ENCODE measurements around the gene DST. TPM values are rescaled to one million over a fixed set of nuclear protein-coding genes. Genes with fewer than 3 reads are reported as not detected.

The DST gene
- total and polyA plus RNA-seq, 2 donors (not counting 1 experiment from before 2014, with no cell fraction given): 1.5 to 1.9 TPM

- Histone ChIP-seq H4K20me1 (ENCODE audit: control insufficient read depth, insufficient read depth, low read length, poor library complexity, severe bottlenecking) (no peaks in the 10 kb centered on the region), H3K36me3 (replicated peaks in 1 of 2; ENCODE audit: control extremely low read depth in 1 of 2, control insufficient read depth in 1 of 2, extremely low read depth in 1 of 2, insufficient read depth in 2 of 2, low read length in 1 of 2) (no peaks in the 10 kb centered on the region), H3K4me3 (ENCODE audit: control extremely low read depth in 1 of 5, extremely low read depth in 1 of 5, insufficient read depth in 1 of 5, low read depth in 2 of 5, low read length in 4 of 5) (no peak overlapping the region), H3K4me1 (ENCODE audit: control insufficient read depth in 2 of 2, insufficient read depth in 2 of 2, low read length in 2 of 2) (no peaks in the 10 kb centered on the region), H3K79me2 (ENCODE audit: control insufficient read depth, insufficient read depth, low read length) (no peaks in the 10 kb centered on the region), H3K9ac (ENCODE audit: low read length) (no peak overlapping the region), H3K27ac (ENCODE audit: low read length in 2 of 2) (no peak overlapping the region), H3K4me2 (replicated peaks; ENCODE audit: low read depth, low read length, poor library complexity, severe bottlenecking) (no peak overlapping the region), H2AFZ (ENCODE audit: insufficient read depth, low read depth, low read length, poor library complexity, severe bottlenecking) (no peak overlapping the region), H3K9me3 (ENCODE audit: control extremely low read depth in 1 of 3, control insufficient read depth in 2 of 3, insufficient read depth in 1 of 3, low read length in 2 of 3) (no peaks in the 10 kb centered on the region), H3K27me3 (replicated peaks in 1 of 4; ENCODE audit: control extremely low read depth in 1 of 4, control insufficient read depth in 3 of 4, insufficient read depth in 4 of 4, low read length in 3 of 4) (no peaks in the 10 kb centered on the region)
- Mint-ChIP-seq H3K27me3 (no peaks in the 10 kb centered on the region), H3K9me3 (ENCODE audit: insufficient read depth) (no peaks in the 10 kb centered on the region), H3K4me3 (no peak overlapping the region), H3K27ac (no peak overlapping the region), H3K4me1 (no peaks in the 10 kb centered on the region)
- TF ChIP-seq EZH2 (IDR thresholded peaks at IDR 0.05; ENCODE audit: borderline replicate concordance, insufficient read depth, low read depth, low read length, poor library complexity, severe bottlenecking) (no peak), CTCF (IDR thresholded peaks at IDR 0.05) (no peak)
- ChIA-PET POLR2A (no interaction called here), CTCF (no interaction called here)
- ATAC-seq (ENCODE audit: low read depth): no peak
- no CpG with 5 or more reads among the region's 2 CpGs for WGBS (ENCODE audit: insufficient coverage)
- intact Hi-C loops (cut with micrococcal nuclease): no loop called here
- DNase-seq: no peak
Measured at GRCh38 chr6:56490993-56491392, 151.7 kb downstream of the DST start.

GRCh38 chr6:56489559-56489958, 153.1 kb downstream of the DST start:
- Mint-ChIP-seq H3K27me3 (no peaks in the 10 kb centered on the region), H3K4me3 (no peak overlapping the region), H3K4me1 (no peaks in the 10 kb centered on the region), H3K27ac (no peak overlapping the region), H3K9me3 (ENCODE audit: insufficient read depth) (no peaks in the 10 kb centered on the region)
- Histone ChIP-seq H3K4me2 (replicated peaks; ENCODE audit: low read depth, low read length, poor library complexity, severe bottlenecking) (no peak overlapping the region), H3K79me2 (ENCODE audit: control insufficient read depth, insufficient read depth, low read length) (no peaks in the 10 kb centered on the region), H2AFZ (ENCODE audit: insufficient read depth, low read depth, low read length, poor library complexity, severe bottlenecking) (no peak overlapping the region), H3K27me3 (replicated peaks in 1 of 4; ENCODE audit: control extremely low read depth in 1 of 4, control insufficient read depth in 3 of 4, insufficient read depth in 4 of 4, low read length in 3 of 4) (no peaks in the 10 kb centered on the region), H3K36me3 (replicated peaks in 1 of 2; ENCODE audit: control extremely low read depth in 1 of 2, control insufficient read depth in 1 of 2, extremely low read depth in 1 of 2, insufficient read depth in 2 of 2, low read length in 1 of 2) (no peaks in the 10 kb centered on the region), H4K20me1 (ENCODE audit: control insufficient read depth, insufficient read depth, low read length, poor library complexity, severe bottlenecking) (no peaks in the 10 kb centered on the region), H3K27ac (ENCODE audit: low read length in 2 of 2) (no peak overlapping the region), H3K4me3 (ENCODE audit: control extremely low read depth in 1 of 5, extremely low read depth in 1 of 5, insufficient read depth in 1 of 5, low read depth in 2 of 5, low read length in 4 of 5) (no peak overlapping the region), H3K9me3 (ENCODE audit: control extremely low read depth in 1 of 3, control insufficient read depth in 2 of 3, insufficient read depth in 1 of 3, low read length in 2 of 3) (no peaks in the 10 kb centered on the region), H3K9ac (ENCODE audit: low read length) (no peak overlapping the region), H3K4me1 (ENCODE audit: control insufficient read depth in 2 of 2, insufficient read depth in 2 of 2, low read length in 2 of 2) (no peaks in the 10 kb centered on the region)
- ChIA-PET POLR2A (no interaction called here), CTCF (no interaction called here)
- intact Hi-C loops (cut with micrococcal nuclease): no loop called here
- ATAC-seq (ENCODE audit: low read depth) (no peak), DNase-seq (no peak)
- TF ChIP-seq EZH2 (IDR thresholded peaks at IDR 0.05; ENCODE audit: borderline replicate concordance, insufficient read depth, low read depth, low read length, poor library complexity, severe bottlenecking) (no peak), CTCF (IDR thresholded peaks at IDR 0.05) (no peak)

All from B cell (primary cell).